Measurements from ENCODE around the gene CYP17A1. TPM values are rescaled to one million over a fixed set of nuclear protein-coding genes. Genes with fewer than 3 reads are reported as not detected.
"Not testable (repeated sequence)": the region's sequence is repeated elsewhere in the genome, so short reads cannot be mapped to it uniquely, and the experiment has no call there.

The CYP17A1 gene
- polyA plus RNA-seq, 1 experiment = not detected

- no peak overlapping the region for H3K27ac ChIP-seq (ENCODE audit: low read depth, low read length)
- ChIA-PET CTCF (interaction anchor here (1.1 kb wide), 1 partner anchor 418 kb away, joined by 3 read pairs; no protein-coding TSS in a partner anchor), POLR2A (no interaction called here)
- H3K27me3 ChIP-seq (ENCODE audit: control insufficient read depth, insufficient read depth, low read length) = peaks cover 13% of the 10 kb centered on the region
- peaks cover 2% of the 10 kb centered on the region; the same call in 1 of the 2 replicates for H3K9me3 ChIP-seq (ENCODE audit: control insufficient read depth, insufficient read depth, low read length)
- no peak for DNase-seq (ENCODE audit: low read depth, low spot score)
- H3K4me3 ChIP-seq (ENCODE audit: low read depth, low read length) = no peak overlapping the region
- TF ChIP-seq CTCF (IDR thresholded peaks at IDR 0.05; ENCODE audit: low read depth, low read length) = no peak
These were observed 10.9 kb downstream of the CYP17A1 start for GRCh38 chr10:102826148-102826796.

- DNase-seq (ENCODE audit: low read depth, low spot score) = no peak
- Histone ChIP-seq H3K9me3 (ENCODE audit: control insufficient read depth, insufficient read depth, low read length) (peaks cover 2% of the 10 kb centered on the region; the same call in 1 of the 2 replicates), H3K27ac (ENCODE audit: low read depth, low read length) (no peak overlapping the region), H3K4me3 (ENCODE audit: low read depth, low read length) (no peak overlapping the region), H3K27me3 (ENCODE audit: control insufficient read depth, insufficient read depth, low read length) (peaks cover 9% of the 10 kb centered on the region)
- TF ChIP-seq CTCF (IDR thresholded peaks at IDR 0.05; ENCODE audit: low read depth, low read length) = no peak
- POLR2A ChIA-PET = no interaction called here
- CTCF ChIA-PET = no interaction called here
These were observed 12.5 kb downstream of the CYP17A1 start for GRCh38 chr10:102824664-102825063.

DNA sequence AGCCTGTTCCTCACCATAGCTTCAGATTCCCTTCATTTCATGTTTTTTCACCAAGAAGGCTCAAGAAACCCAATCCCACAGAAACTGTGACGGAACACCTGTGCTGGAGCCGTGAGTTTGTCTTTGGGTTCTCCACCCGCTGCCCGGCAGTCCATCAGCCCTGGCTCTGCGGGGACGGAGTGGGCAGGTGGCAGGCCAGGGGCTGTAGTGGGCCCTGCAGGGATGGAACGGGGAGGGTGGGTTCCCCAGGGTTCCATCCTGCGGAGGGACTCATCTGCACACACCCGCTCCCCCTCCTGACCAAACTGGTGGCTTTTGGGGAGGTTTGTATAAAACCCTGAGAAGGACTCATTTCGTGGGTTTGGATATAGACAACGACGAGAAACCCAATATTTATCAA, 15.0 kb downstream of the CYP17A1 start:
- Histone ChIP-seq H3K4me3 (ENCODE audit: low read depth, low read length) (no peak overlapping the region), H3K9me3 (ENCODE audit: control insufficient read depth, insufficient read depth, low read length) (peaks cover 2% of the 10 kb centered on the region; the same call in 1 of the 2 replicates), H3K27ac (ENCODE audit: low read depth, low read length) (no peak overlapping the region), H3K27me3 (ENCODE audit: control insufficient read depth, insufficient read depth, low read length) (peaks cover 3% of the 10 kb centered on the region)
- ChIA-PET POLR2A (no interaction called here), CTCF (no interaction called here)
- TF ChIP-seq CTCF (IDR thresholded peaks at IDR 0.05; ENCODE audit: low read depth, low read length) = no peak
- no peak for DNase-seq (ENCODE audit: low read depth, low spot score)

- H3K9me3 ChIP-seq (ENCODE audit: control insufficient read depth, insufficient read depth, low read length); POLR2A ChIA-PET; H3K27me3 ChIP-seq (ENCODE audit: control insufficient read depth, insufficient read depth, low read length); H3K4me3 ChIP-seq (ENCODE audit: low read depth, low read length); DNase-seq (ENCODE audit: low read depth, low spot score); H3K27ac ChIP-seq (ENCODE audit: low read depth, low read length): not testable (repeated sequence)
- CTCF ChIA-PET = interaction anchor here (0.6 kb wide), 1 partner anchor 12 kb away, joined by 3 read pairs; no protein-coding TSS in a partner anchor
These were observed 17.2 kb downstream of the CYP17A1 start for GRCh38 chr10:102820008-102820407.

DNA sequence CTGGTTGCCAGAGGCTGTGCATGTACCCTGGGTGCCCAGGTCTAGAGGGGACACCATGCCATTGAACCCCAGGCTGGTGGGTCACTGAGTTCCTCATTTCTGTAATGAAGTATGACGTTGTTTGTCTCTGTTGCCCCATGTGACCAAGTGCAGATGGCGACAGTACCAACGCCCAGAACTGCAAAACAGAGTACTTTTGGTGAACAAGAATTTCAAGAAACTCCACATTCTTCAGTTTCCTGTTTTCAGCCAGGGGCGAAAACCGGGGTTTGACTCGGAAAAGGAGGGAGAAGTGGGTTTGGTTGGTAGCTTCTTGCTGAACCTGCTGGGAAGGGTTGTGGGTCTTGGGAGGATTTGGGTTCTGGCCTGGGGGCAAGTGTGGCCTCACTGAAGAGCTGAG, 18.2 kb downstream of the CYP17A1 start:
- no peak for DNase-seq (ENCODE audit: low read depth, low spot score)
- ChIA-PET CTCF (no interaction called here), POLR2A (no interaction called here)
- no peak overlapping the region for H3K4me3 ChIP-seq (ENCODE audit: low read depth, low read length)
- no peak for TF ChIP-seq CTCF (IDR thresholded peaks at IDR 0.05; ENCODE audit: low read depth, low read length)
- no peak overlapping the region for H3K27ac ChIP-seq (ENCODE audit: low read depth, low read length)
- no peaks in the 10 kb centered on the region for H3K9me3 ChIP-seq (ENCODE audit: control insufficient read depth, insufficient read depth, low read length)
- no peaks in the 10 kb centered on the region for H3K27me3 ChIP-seq (ENCODE audit: control insufficient read depth, insufficient read depth, low read length)
